ENCODE data around the gene LRRC74B. TPM values are rescaled to one million over a fixed set of nuclear protein-coding genes. Genes with fewer than 3 reads are reported as not detected.

The LRRC74B gene, protein sequence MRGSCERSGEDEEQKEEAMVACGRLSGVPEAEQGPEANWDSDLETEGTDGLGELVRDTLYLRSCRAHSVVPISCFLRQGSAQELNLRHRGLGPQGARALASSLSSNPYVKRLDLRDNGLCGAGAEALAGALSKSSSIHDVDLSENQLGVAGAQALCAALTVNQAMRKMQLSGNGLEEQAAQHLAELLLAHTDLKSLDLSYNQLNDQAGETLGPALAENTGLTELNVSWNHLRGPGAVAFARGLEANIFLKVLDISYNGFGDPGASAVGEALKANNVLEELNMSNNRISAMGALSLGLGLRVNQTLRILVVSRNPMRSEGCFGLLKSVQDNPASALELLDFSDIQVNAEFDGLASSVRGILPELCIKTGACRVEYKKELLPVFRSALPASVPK
- total RNA-seq, result not detected in 3 replicates
- long read RNA-seq, result 0 reads

DNA sequence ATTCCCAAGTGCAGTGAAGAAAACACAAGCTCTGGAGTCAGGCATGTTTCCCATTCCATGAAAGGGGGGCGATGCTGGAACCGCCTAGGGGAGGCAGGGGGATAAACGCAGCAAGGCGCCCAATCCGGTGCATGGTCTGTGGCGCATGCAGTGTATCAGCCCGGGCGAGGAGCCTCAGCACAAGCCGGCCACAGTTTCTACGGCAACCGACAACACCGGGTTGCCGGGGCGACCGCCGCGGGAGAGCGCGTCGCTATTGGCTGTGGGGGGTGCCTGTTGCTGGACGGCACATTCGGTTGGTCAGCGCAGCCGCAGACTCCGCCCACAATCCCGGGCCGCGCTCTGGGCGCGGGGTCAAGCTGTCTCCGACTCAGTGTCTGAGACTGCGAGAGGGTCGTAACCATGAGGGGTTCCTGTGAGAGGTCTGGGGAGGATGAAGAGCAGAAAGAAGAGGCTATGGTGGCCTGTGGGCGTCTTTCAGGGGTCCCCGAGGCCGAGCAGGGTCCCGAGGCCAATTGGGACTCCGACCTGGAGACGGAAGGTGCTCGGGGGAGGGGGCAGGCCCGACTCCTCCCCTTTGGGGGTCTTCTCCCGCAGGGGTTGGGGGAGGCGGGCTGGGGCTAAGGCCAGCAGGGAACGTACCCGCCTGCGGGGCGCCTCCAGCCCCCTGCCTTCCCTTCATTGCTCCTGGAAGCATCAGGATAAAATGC is at the start of gene LRRC74B:
TSS of gene LRRC74B (plus strand) at position 362 of the 710 bp plus-strand sequence. CDS start at position 403, 41 bp downstream.
- peak within 1 kb of the TSS; percentile 99 for H3K27ac Mint-ChIP-seq (ENCODE audit: unreplicated experiment)

DNA sequence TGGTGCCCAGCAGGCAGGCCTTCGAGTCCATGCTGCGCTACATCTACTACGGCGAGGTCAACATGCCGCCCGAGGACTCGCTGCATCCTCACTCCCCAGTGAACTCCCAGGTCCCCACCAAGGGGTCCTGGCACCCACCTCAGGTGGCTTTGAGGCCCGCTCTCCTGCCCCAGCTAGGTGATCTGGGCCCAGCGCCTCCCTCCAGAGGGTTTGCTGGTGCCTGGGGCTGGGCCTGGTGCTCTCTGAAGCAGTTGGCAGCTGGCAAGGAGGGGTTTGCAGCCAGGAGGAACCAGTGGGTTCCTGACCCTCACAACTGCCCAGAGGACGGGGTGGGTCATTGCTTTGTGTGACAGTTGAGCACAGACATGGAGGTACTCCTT is 49.7 kb upstream of the LRRC74B start:
- Mint-ChIP-seq H3K27ac (ENCODE audit: unreplicated experiment) (no peak overlapping the region), H3K4me3 (ENCODE audit: unreplicated experiment) (no peak overlapping the region), H3K4me1 (ENCODE audit: low read depth) (peaks cover 12% of the 10 kb centered on the region), H3K9me3 (ENCODE audit: low read depth) (no peaks in the 10 kb centered on the region), H3K36me3 (ENCODE audit: low read depth) (peaks cover 3% of the 10 kb centered on the region), H3K27me3 (ENCODE audit: low read depth) (no peaks in the 10 kb centered on the region)
- DNase-seq (ENCODE audit: low spot score), result peak; percentile 88
- TF ChIP-seq, protein P1, sequence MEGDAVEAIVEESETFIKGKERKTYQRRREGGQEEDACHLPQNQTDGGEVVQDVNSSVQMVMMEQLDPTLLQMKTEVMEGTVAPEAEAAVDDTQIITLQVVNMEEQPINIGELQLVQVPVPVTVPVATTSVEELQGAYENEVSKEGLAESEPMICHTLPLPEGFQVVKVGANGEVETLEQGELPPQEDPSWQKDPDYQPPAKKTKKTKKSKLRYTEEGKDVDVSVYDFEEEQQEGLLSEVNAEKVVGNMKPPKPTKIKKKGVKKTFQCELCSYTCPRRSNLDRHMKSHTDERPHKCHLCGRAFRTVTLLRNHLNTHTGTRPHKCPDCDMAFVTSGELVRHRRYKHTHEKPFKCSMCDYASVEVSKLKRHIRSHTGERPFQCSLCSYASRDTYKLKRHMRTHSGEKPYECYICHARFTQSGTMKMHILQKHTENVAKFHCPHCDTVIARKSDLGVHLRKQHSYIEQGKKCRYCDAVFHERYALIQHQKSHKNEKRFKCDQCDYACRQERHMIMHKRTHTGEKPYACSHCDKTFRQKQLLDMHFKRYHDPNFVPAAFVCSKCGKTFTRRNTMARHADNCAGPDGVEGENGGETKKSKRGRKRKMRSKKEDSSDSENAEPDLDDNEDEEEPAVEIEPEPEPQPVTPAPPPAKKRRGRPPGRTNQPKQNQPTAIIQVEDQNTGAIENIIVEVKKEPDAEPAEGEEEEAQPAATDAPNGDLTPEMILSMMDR (IDR thresholded peaks at IDR 0.05), result no peak

More for the DNA sequence above, at the start of gene LRRC74B:
- Mint-ChIP-seq H3K4me3 (ENCODE audit: unreplicated experiment) (peak within 1 kb of the TSS; percentile 86), H3K36me3 (ENCODE audit: low read depth) (no peaks in the 10 kb centered on the region), H3K27me3 (ENCODE audit: low read depth) (no peaks in the 10 kb centered on the region), H3K4me1 (ENCODE audit: low read depth) (peaks cover 40% of the 10 kb centered on the region), H3K9me3 (ENCODE audit: low read depth) (no peaks in the 10 kb centered on the region)
- TF ChIP-seq, protein P1 (IDR thresholded peaks at IDR 0.05), result no peak
- DNase-seq (ENCODE audit: low spot score), result no peak

DNA sequence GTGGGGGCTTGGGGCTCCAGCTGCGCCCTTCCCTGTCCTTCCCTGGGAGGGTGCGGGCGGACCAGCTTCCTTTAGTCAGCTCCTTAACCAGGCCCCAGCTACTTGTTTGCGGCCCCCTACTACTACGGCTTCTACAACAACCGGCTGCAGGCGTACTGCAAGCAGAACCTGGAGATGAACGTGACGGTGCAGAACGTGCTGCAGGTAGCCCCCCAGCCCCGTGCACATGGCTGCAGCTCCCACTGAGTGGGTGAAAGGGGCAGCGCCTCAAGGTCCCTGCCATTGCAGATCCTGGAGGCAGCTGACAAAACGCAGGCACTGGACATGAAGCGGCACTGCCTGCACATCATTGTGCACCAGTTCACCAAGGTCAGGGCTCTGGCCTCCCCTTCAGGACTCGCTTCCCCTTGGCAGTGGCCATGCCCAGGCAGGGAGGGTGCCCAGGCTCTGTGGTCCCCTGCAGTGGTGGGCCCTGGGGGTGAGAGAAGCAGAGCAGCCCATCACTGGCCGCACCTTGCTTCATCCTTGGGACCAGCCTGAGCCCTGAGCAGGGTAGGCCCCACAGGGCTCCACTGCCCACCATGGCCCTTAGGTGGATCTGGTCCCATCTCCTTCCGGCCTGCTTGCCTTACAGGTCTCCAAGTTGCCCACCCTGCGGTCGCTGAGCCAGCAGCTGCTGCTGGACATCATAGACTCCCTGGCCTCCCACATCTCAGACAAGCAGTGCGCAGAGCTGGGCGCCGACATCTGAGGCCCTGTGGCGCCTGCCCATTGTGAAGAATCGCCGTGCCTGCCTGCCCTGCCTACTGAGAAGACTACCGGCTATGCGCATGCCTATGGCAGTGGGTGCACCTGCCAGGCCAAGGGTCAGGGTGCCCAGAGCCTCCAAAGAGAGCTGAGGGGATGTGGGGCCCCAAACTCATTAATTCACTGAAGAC is 48.9 kb upstream of the LRRC74B start:
- H3K4me1 Mint-ChIP-seq (ENCODE audit: low read depth), result peaks cover 17% of the 10 kb centered on the region
- DNase-seq (ENCODE audit: low spot score), result peak; percentile 88

DNA sequence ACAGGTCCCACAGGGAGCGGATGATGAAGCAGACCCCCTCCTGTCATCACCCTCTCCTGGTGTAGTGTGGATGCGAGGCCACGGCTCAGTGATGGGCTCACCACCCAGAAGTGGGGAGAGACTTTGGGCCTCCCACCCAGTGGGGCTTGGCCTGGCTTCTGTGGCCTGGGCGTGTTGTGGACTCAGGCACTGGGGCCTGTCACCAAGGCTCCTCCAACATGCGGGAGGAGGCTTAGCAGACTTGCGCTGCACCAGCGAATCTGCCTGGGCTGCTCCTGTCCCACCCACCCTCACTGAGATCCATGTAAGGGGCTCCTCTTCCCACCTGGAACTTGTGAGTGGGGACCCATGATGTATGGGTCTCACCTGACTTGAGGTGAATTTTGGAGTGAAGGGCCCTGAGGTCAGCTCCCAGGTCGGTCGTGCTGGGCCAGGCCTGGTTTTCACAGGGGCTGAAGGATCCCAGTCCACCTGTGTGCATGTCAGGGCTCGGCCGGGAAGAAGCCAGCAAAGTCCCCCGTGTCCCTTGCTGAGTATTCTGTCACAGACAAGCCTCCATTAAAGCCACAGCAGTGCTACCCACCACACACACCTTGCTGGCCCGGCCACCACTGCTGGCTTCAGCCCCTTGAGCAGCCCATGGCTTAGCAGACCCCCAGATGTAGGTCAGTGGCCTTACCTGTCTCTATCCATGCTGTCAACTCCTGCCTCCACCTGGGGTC is 48.0 kb upstream of the LRRC74B start:
- TF ChIP-seq, protein P1 (IDR thresholded peaks at IDR 0.05), result no peak
- peak overlapping the region; percentile 49 for H3K27ac Mint-ChIP-seq (ENCODE audit: unreplicated experiment)
- no peak overlapping the region for H3K4me3 Mint-ChIP-seq (ENCODE audit: unreplicated experiment)
- H3K4me1 Mint-ChIP-seq (ENCODE audit: low read depth), result peaks cover 19% of the 10 kb centered on the region
- no peaks in the 10 kb centered on the region for H3K9me3 Mint-ChIP-seq (ENCODE audit: low read depth)
- H3K36me3 Mint-ChIP-seq (ENCODE audit: low read depth), result peaks cover 3% of the 10 kb centered on the region
- no peaks in the 10 kb centered on the region for H3K27me3 Mint-ChIP-seq (ENCODE audit: low read depth)
- no peak for DNase-seq (ENCODE audit: low spot score)

More for the DNA sequence above, 48.9 kb upstream of the LRRC74B start:
- Mint-ChIP-seq H3K27ac (ENCODE audit: unreplicated experiment) (no peak overlapping the region), H3K9me3 (ENCODE audit: low read depth) (no peaks in the 10 kb centered on the region), H3K4me3 (ENCODE audit: unreplicated experiment) (no peak overlapping the region), H3K36me3 (ENCODE audit: low read depth) (peaks cover 3% of the 10 kb centered on the region), H3K27me3 (ENCODE audit: low read depth) (no peaks in the 10 kb centered on the region)
- TF ChIP-seq, protein P1 (IDR thresholded peaks at IDR 0.05), result no peak

Data from chondrocyte (in vitro differentiated cells).